Subcutaneous abdominal adipose tissue (tissue), 5 donors: ENCODE data around the gene SPDYE1.
"Not testable (repeated sequence)": the region's sequence is repeated elsewhere in the genome, so short reads cannot be mapped to it uniquely, and the experiment has no call there.

Experiments used
- H3K27ac ChIP-seq: one replicate; pipeline ENCODE4 v1.7.0; 2013; ENCODE audit warnings: low read depth, mild to moderate bottlenecking, inconsistent platforms, low read length, moderate library complexity
- H3K27me3 ChIP-seq, 5 donors: one replicate each; pipeline ENCODE4 v1.7.0; 2013; ENCODE audit warnings: low read length in 5 of 5, inconsistent platforms in 1 of 5; ENCODE audit not compliant: control insufficient read depth in 5 of 5, insufficient read depth in 4 of 5
- H3K36me3 ChIP-seq, 5 donors: one replicate each; pipeline ENCODE4 v1.7.0; 2013; ENCODE audit warnings: low read length in 5 of 5; ENCODE audit not compliant: control insufficient read depth in 5 of 5, insufficient read depth in 5 of 5
- H3K4me1 ChIP-seq, 5 donors: one replicate each; pipeline ENCODE4 v1.7.0; 2013; ENCODE audit warnings: low read length in 5 of 5, mild to moderate bottlenecking in 3 of 5, moderate library complexity in 1 of 5; ENCODE audit not compliant: control insufficient read depth in 5 of 5, insufficient read depth in 5 of 5
- H3K4me3 ChIP-seq, 5 donors: one replicate each; pipeline ENCODE4 v1.7.0; 2013; ENCODE audit warnings: low read length in 5 of 5, low read depth in 1 of 5
- H3K9ac ChIP-seq, 5 donors: one replicate each; pipeline ENCODE4 v1.7.0; 2013; ENCODE audit warnings: low read length in 5 of 5, mild to moderate bottlenecking in 4 of 5, moderate library complexity in 3 of 5
- H3K9me3 ChIP-seq, 5 donors: one replicate each; pipeline ENCODE4 v1.7.0; 2013; ENCODE audit warnings: low read length in 5 of 5; ENCODE audit not compliant: control insufficient read depth in 5 of 5
- donor health status: healthy.
- donor health status: healthy.
- donor health status: healthy.
- donor health status: healthy.
- donor health status: healthy.

SPDYE1 gene

GRCh38 chr7:44031319-44031718, 33.6 kb downstream of the SPDYE1 start:
- not testable (repeated sequence) for H3K4me1 ChIP-seq, H3K9me3 ChIP-seq, H3K9ac ChIP-seq, H3K27me3 ChIP-seq, H3K4me3 ChIP-seq, H3K27ac ChIP-seq, H3K36me3 ChIP-seq

- not testable (repeated sequence) for H3K4me1 ChIP-seq, H3K36me3 ChIP-seq, H3K27me3 ChIP-seq, H3K9ac ChIP-seq, H3K4me3 ChIP-seq, H3K9me3 ChIP-seq, H3K27ac ChIP-seq
Measured at GRCh38 chr7:44032031-44032430, 34.3 kb downstream of the SPDYE1 start.

- not testable (repeated sequence) for H3K4me3 ChIP-seq, H3K27ac ChIP-seq, H3K9ac ChIP-seq, H3K27me3 ChIP-seq, H3K4me1 ChIP-seq, H3K9me3 ChIP-seq, H3K36me3 ChIP-seq
Measured at GRCh38 chr7:44033971-44034844, 36.5 kb downstream of the SPDYE1 start.

- H3K27ac ChIP-seq, H3K27me3 ChIP-seq, H3K9ac ChIP-seq, H3K9me3 ChIP-seq, H3K4me3 ChIP-seq, H3K36me3 ChIP-seq: not testable (repeated sequence)
- peaks cover 0 to 14% (median 2%) of the 10 kb centered on the region in 5 donors for H3K4me1 ChIP-seq
Measured at GRCh38 chr7:44036364-44036763, 38.7 kb downstream of the SPDYE1 start.

GRCh38 chr7:44037951-44038350, 40.3 kb downstream of the SPDYE1 start:
- not testable (repeated sequence) for H3K4me3 ChIP-seq, H3K9ac ChIP-seq

GRCh38 chr7:44038553-44038952, 40.9 kb downstream of the SPDYE1 start:
- not testable (repeated sequence) for H3K4me3 ChIP-seq

More at GRCh38 chr7:44037951-44038350, 40.3 kb downstream of the SPDYE1 start:
- H3K9me3 ChIP-seq, H3K27ac ChIP-seq, H3K27me3 ChIP-seq, H3K36me3 ChIP-seq: not testable (repeated sequence)
- H3K4me1 ChIP-seq, result peaks cover 0 to 14% (median 2%) of the 10 kb centered on the region in 5 donors

GRCh38 chr7:44038961-44039558, 41.4 kb downstream of the SPDYE1 start:
- H3K9ac ChIP-seq, H3K27ac ChIP-seq, H3K36me3 ChIP-seq, H3K27me3 ChIP-seq, H3K9me3 ChIP-seq: not testable (repeated sequence)
- Histone ChIP-seq H3K4me3 (peak overlapping the region; percentile 50 to 63 (median 59)), H3K4me1 (peaks cover 3 to 19% (median 7%) of the 10 kb centered on the region in 5 donors)

More at GRCh38 chr7:44038553-44038952, 40.9 kb downstream of the SPDYE1 start:
- peaks cover 0 to 14% (median 2%) of the 10 kb centered on the region in 5 donors for H3K4me1 ChIP-seq
- H3K27ac ChIP-seq, H3K9me3 ChIP-seq, H3K36me3 ChIP-seq, H3K9ac ChIP-seq, H3K27me3 ChIP-seq: not testable (repeated sequence)

- H3K27me3 ChIP-seq, H3K27ac ChIP-seq, H3K9ac ChIP-seq, H3K36me3 ChIP-seq, H3K9me3 ChIP-seq: not testable (repeated sequence)
- H3K4me1 ChIP-seq, result peaks cover 3 to 25% (median 10%) of the 10 kb centered on the region in 5 donors
- peak overlapping the region in 2 of 5 donors; percentile 22 to 54 for H3K4me3 ChIP-seq
Measured at GRCh38 chr7:44039800-44040492, 42.2 kb downstream of the SPDYE1 start.

GRCh38 chr7:44040493-44040891, 42.8 kb downstream of the SPDYE1 start:
- not testable (repeated sequence) for H3K27me3 ChIP-seq, H3K27ac ChIP-seq, H3K9me3 ChIP-seq, H3K36me3 ChIP-seq, H3K9ac ChIP-seq
- peak overlapping the region in 2 of 5 donors; percentile 22 to 54 for H3K4me3 ChIP-seq
- peaks cover 8 to 31% (median 15%) of the 10 kb centered on the region in 5 donors for H3K4me1 ChIP-seq

- Histone ChIP-seq H3K4me1 (peaks cover 11 to 48% (median 29%) of the 10 kb centered on the region in 5 donors), H3K27me3 (no peaks in the 10 kb centered on the region), H3K9me3 (no peaks in the 10 kb centered on the region), H3K4me3 (no peak overlapping the region), H3K9ac (no peak overlapping the region), H3K36me3 (peaks cover 0 to 9% (median 6%) of the 10 kb centered on the region in 5 donors), H3K27ac (no peak overlapping the region)
Measured at GRCh38 chr7:44042221-44042620, 44.5 kb downstream of the SPDYE1 start.
